Peyer's patch (tissue), 4 donors: Measurements from ENCODE around the gene CACYBP. TPM values are rescaled to one million over a fixed set of nuclear protein-coding genes. Genes with fewer than 3 reads are reported as not detected.

Source experiments
- DNase-seq, 3 donors: peaks; one replicate each; pipeline ENCODE4 v3.0.0-alpha.2; 2017 to 2019
- H3K27ac ChIP-seq, 4 donors: fragments of 200-600 bp; sonication (generic); one replicate each; pipeline ENCODE4 v1.5.1; 2016 to 2019
- H3K27me3 ChIP-seq, 2 donors: fragments of 200-600 bp; sonication (generic); one replicate each; pipeline ENCODE4 v1.5.1; 2019
- H3K36me3 ChIP-seq, 3 donors: fragments of 200-600 bp; sonication (generic); one replicate each; pipeline ENCODE4 v1.5.1; 2016 to 2019
- H3K4me1 ChIP-seq, 4 donors: fragments of 200-600 bp; sonication (generic); one replicate each; pipeline ENCODE4 v1.5.1; 2016 to 2019
- H3K4me3 ChIP-seq, 4 donors: fragments of 200-600 bp; sonication (generic); 1 replicate in 3 of 4; 2 replicates in 1 of 4; pipeline ENCODE4 v1.5.1; 2016 to 2019; ENCODE audit warnings: mild to moderate bottlenecking in 1 of 4
- H3K9me3 ChIP-seq, 4 donors: fragments of 200-600 bp; sonication (generic); one replicate each; pipeline ENCODE4 v1.5.1; 2016 to 2019; ENCODE audit warnings: mild to moderate bottlenecking in 1 of 4
- CTCF ChIP-seq, 6 experiments: fragments of 450-650 bp in 4 of 6; fragments of 200-600 bp in 2 of 6; sonication (generic) in 1 of 6; IDR thresholded peaks; one replicate each; pipeline ENCODE4 v1.5.1; 2017 to 2019; ENCODE audit warnings: antibody characterized with exemption in 6 of 6, mild to moderate bottlenecking in 3 of 6, moderate library complexity in 1 of 6
- POLR2A ChIP-seq, 2 donors: fragments of 450-650 bp; IDR thresholded peaks; one replicate each; pipeline ENCODE4 v1.5.1; 2017; ENCODE audit warnings: antibody characterized with exemption in 2 of 2, mild to moderate bottlenecking in 2 of 2, moderate library complexity in 2 of 2
- small RNA-seq, 2 donors: library from RNA; depleted of rRNA; stranded (forward); fragments of <200 nt; gene quantifications; one replicate each; pipeline ENCODE3, GENCODE V24; 2016
- total RNA-seq, 4 donors: library from RNA; depleted of rRNA; stranded (reverse); fragments of >200 nt; gene quantifications; one replicate each; pipeline ENCODE4 v1.1.0, GENCODE V29; 2016

Gene CACYBP
- total RNA-seq, 4 donors from 2014 or later: 15.3 to 139 (median 89.6) TPM

DNA sequence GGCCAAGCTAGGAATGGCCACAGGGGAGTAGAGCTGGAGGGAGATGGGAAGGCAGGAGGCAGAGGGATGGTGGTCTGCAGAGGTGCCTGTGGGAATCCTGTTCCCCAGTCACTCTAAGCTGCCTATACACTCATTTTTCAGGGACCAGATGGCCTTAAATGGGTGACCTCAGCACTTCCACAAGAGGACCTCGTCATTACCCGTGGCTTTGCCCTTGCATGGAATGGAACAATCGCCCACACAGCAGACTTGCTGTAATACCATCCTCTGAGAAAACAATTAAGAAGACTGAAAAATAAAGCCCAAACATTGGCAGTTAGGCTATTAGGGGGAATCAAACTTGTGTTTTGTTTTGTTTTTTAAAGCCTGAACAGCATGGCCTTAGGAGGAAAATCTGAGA, 55.0 kb downstream of the CACYBP start:
- no peaks in the 10 kb centered on the region for H3K4me1 ChIP-seq
- no peaks in the 10 kb centered on the region for H3K36me3 ChIP-seq
- no peak overlapping the region for H3K27ac ChIP-seq
- TF ChIP-seq POLR2A (IDR thresholded peaks at IDR 0.05) (no peak), CTCF (IDR thresholded peaks at IDR 0.05) (no peak)
- no peaks in the 10 kb centered on the region for H3K9me3 ChIP-seq
- H3K4me3 ChIP-seq: no peak overlapping the region
- DNase-seq: no peak
- H3K27me3 ChIP-seq: no peaks in the 10 kb centered on the region

Small RNA genes within 50 kb of the gene (small RNA-seq; reads per million reads assigned to genes)
- gene RF00019 (0 reads per million in 2 donors), gene RNU6-307P (0 reads per million in 2 donors)

Other genes starting within 250 kb of the CACYBP start
- gene MRPS14, start 23.5 kb downstream of the CACYBP start, total RNA-seq: 10 to 100 TPM; 12.0 to 21.5 (median 15.8) TPM
- gene TNN, start 67.9 kb downstream of the CACYBP start, total RNA-seq: under 1 TPM in 2 of 4 donors, not detected in 2; 0.35 to 0.83 TPM
- 10 to 100 TPM in 2 of 4 donors, 1 to 10 TPM in 2; 9.7 to 52.8 (median 10.3) TPM for gene KIAA0040, start 192.8 kb downstream of the CACYBP start, total RNA-seq